LNCaP clone FGC (cell line): Measurements from ENCODE around the gene OTX2.

Experiments used
- DNase-seq: peaks from one replicate; pipeline ENCODE4 v3.0.0-alpha.2; 2011; ENCODE audit warnings: low read depth
- H3K4me3 ChIP-seq: 2 replicates; pipeline ENCODE4 v1.5.1; 2011; ENCODE audit warnings: mild to moderate bottlenecking, low read depth, low read length, control low read depth
- TF ChIP-seq, protein P1 (sequence below): IDR thresholded peaks from 2 replicates; pipeline ENCODE4 v1.5.1; 2012; ENCODE audit warnings: mild to moderate bottlenecking; ENCODE audit not compliant: control insufficient read depth, insufficient read depth; ENCODE audit errors: extremely low read depth

The OTX2 gene

GRCh38 chr14:56753396-56753795 is 56.9 kb downstream of the OTX2 start:
- DNase-seq, result no peak
- H3K4me3 ChIP-seq, result no peak overlapping the region
- TF ChIP-seq, protein P1, sequence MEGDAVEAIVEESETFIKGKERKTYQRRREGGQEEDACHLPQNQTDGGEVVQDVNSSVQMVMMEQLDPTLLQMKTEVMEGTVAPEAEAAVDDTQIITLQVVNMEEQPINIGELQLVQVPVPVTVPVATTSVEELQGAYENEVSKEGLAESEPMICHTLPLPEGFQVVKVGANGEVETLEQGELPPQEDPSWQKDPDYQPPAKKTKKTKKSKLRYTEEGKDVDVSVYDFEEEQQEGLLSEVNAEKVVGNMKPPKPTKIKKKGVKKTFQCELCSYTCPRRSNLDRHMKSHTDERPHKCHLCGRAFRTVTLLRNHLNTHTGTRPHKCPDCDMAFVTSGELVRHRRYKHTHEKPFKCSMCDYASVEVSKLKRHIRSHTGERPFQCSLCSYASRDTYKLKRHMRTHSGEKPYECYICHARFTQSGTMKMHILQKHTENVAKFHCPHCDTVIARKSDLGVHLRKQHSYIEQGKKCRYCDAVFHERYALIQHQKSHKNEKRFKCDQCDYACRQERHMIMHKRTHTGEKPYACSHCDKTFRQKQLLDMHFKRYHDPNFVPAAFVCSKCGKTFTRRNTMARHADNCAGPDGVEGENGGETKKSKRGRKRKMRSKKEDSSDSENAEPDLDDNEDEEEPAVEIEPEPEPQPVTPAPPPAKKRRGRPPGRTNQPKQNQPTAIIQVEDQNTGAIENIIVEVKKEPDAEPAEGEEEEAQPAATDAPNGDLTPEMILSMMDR, result no peak

- DNase-seq, result no peak
- no peak overlapping the region for H3K4me3 ChIP-seq
- TF ChIP-seq, protein P1, result no peak
These were observed 57.9 kb downstream of the OTX2 start for GRCh38 chr14:56752428-56752827.

- TF ChIP-seq, protein P1, result no peak
- no peak overlapping the region for H3K4me3 ChIP-seq
- DNase-seq, result no peak
These were observed 58.8 kb downstream of the OTX2 start for GRCh38 chr14:56751471-56751870.
